OCI-LY1 (cell line): Measurements from ENCODE around the gene NFIB.

Source experiments
- H2AFZ ChIP-seq: fragments of 200-600 bp; sonication (generic), shearing (Covaris generic); 2 replicates; pipeline ENCODE4 v1.6.0; 2014; ENCODE audit warnings: antibody characterized with exemption, mild to moderate bottlenecking, low read length
- H3F3A ChIP-seq: fragments of 200-600 bp; sonication (generic), shearing (Covaris generic); 2 replicates; pipeline ENCODE4 v1.6.0; 2014; ENCODE audit warnings: mild to moderate bottlenecking, antibody characterized with exemption, low read length, moderate library complexity; ENCODE audit not compliant: insufficient read depth
- H3K27ac ChIP-seq: fragments of 200-600 bp; sonication (generic); 2 replicates; pipeline ENCODE4 v1.5.1; 2014; ENCODE audit warnings: low read length, mixed run types, mild to moderate bottlenecking, low read depth; ENCODE audit not compliant: poor library complexity, severe bottlenecking
- H3K27me3 ChIP-seq: fragments of 200-600 bp; sonication (generic); 2 replicates; pipeline ENCODE4 v1.6.0; 2014; ENCODE audit warnings: antibody characterized with exemption, mild to moderate bottlenecking, low read length, moderate library complexity; ENCODE audit not compliant: insufficient read depth
- H3K36me3 ChIP-seq: fragments of 200-600 bp; sonication (generic); 2 replicates; pipeline ENCODE4 v1.6.1; 2014; ENCODE audit warnings: mild to moderate bottlenecking, antibody characterized with exemption, low read length, moderate library complexity, mixed read lengths; ENCODE audit not compliant: insufficient read depth
- H3K4me1 ChIP-seq: fragments of 200-600 bp; sonication (generic); 2 replicates; pipeline ENCODE4 v1.5.1; 2014; ENCODE audit warnings: mild to moderate bottlenecking, low read length, moderate library complexity; ENCODE audit not compliant: insufficient read depth, severe bottlenecking
- H3K4me2 ChIP-seq: fragments of 200-600 bp; sonication (generic), shearing (Covaris generic); 2 replicates; pipeline ENCODE4 v1.6.1; 2014; ENCODE audit warnings: low read length
- H3K4me3 ChIP-seq: fragments of 200-600 bp; sonication (generic); 2 replicates; pipeline ENCODE4 v1.5.1; 2014; ENCODE audit warnings: low read length, low read depth, mild to moderate bottlenecking, mixed read lengths; ENCODE audit not compliant: poor library complexity, severe bottlenecking
- H3K79me2 ChIP-seq: fragments of 200-600 bp; shearing (Covaris generic); 2 replicates; pipeline ENCODE4 v1.6.1; 2016; ENCODE audit warnings: mixed run types, low read length, mixed read lengths; ENCODE audit not compliant: insufficient read depth
- H3K9ac ChIP-seq: fragments of 200-600 bp; sonication (generic), shearing (Covaris generic); 2 replicates; pipeline ENCODE4 v1.6.1; 2014; ENCODE audit warnings: mild to moderate bottlenecking, low read length, mixed read lengths
- H3K9me2 ChIP-seq: fragments of 200-600 bp; sonication (generic), shearing (Covaris generic); 2 replicates; pipeline ENCODE4 v1.6.1; 2014; ENCODE audit warnings: low read depth, mild to moderate bottlenecking, low read length, mixed read lengths
- H3K9me3 ChIP-seq: fragments of 200-600 bp; shearing (Covaris generic); 2 replicates; pipeline ENCODE4 v1.6.1; 2014; ENCODE audit warnings: low read length, mixed read lengths
- H4K20me1 ChIP-seq: fragments of 200-600 bp; sonication (generic), shearing (Covaris generic); 2 replicates; pipeline ENCODE4 v1.6.0; 2016; ENCODE audit warnings: mild to moderate bottlenecking, low read length; ENCODE audit not compliant: insufficient read depth
- CTCF ChIP-seq: fragments of 200-600 bp; sonication (generic), shearing (Covaris generic); IDR thresholded peaks from 2 replicates; pipeline ENCODE4 v1.5.1; 2017; ENCODE audit warnings: mild to moderate bottlenecking, antibody characterized with exemption, low read length, moderate library complexity, mixed read lengths
- EZH2 ChIP-seq: fragments of 200-600 bp; sonication (generic), shearing (Covaris generic); IDR thresholded peaks from 2 replicates; pipeline ENCODE4 v1.8.0; 2017; ENCODE audit warnings: borderline replicate concordance, mixed run types, mild to moderate bottlenecking, antibody characterized with exemption, low read length, moderate library complexity, mixed read lengths

NFIB gene

GRCh38 chr9:14293801-14294200 is 20.1 kb downstream of the NFIB start:
- Histone ChIP-seq H3K9me3 (no peaks in the 10 kb centered on the region), H3F3A (no peaks in the 10 kb centered on the region), H3K27me3 (no peaks in the 10 kb centered on the region), H3K27ac (no peak overlapping the region), H3K4me3 (no peak overlapping the region), H3K4me2 (no peak overlapping the region), H3K9ac (no peak overlapping the region), H4K20me1 (no peaks in the 10 kb centered on the region), H3K36me3 (no peaks in the 10 kb centered on the region), H3K79me2 (no peaks in the 10 kb centered on the region), H2AFZ (no peak overlapping the region), H3K4me1 (no peaks in the 10 kb centered on the region), H3K9me2 (no peaks in the 10 kb centered on the region)
- TF ChIP-seq CTCF, result no peak
- no peak for TF ChIP-seq EZH2

DNA sequence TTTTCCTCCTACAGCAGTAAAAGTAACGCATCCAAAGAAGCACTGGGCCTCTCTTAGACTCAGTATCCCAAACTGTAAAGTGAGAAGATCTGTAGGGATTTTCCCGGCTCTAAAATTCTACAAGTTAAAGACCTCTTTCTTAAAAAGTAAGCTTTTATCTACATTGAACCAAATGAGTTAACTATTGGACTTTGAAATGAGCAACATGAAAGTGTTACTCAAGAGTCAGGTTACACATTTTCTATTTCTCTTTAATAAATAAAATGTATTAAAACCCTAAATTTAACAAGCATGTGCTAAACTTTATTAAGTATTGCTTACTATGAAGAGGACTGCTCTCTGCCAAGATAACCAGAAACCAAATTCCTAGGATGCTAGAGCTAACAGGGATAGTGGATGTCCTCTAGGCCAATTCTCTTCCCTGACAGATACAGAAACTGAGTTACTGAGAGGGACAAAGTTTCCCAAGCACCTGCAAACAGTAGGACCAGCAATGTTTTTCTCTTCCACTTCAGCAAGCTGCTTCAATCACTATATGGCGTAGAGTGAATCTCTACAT is 21.7 kb downstream of the NFIB start:
- Histone ChIP-seq H3K9me3 (no peaks in the 10 kb centered on the region), H3K27ac (no peak overlapping the region), H2AFZ (no peak overlapping the region), H3K4me3 (no peak overlapping the region), H4K20me1 (no peaks in the 10 kb centered on the region), H3K9me2 (no peaks in the 10 kb centered on the region), H3K36me3 (no peaks in the 10 kb centered on the region), H3K9ac (no peak overlapping the region), H3K79me2 (no peaks in the 10 kb centered on the region), H3K4me1 (no peaks in the 10 kb centered on the region), H3K27me3 (no peaks in the 10 kb centered on the region), H3F3A (no peaks in the 10 kb centered on the region), H3K4me2 (no peak overlapping the region)
- TF ChIP-seq CTCF, result no peak
- TF ChIP-seq EZH2, result no peak

- TF ChIP-seq CTCF, result no peak
- TF ChIP-seq EZH2, result no peak
- no peaks in the 10 kb centered on the region for H3K36me3 ChIP-seq
- no peaks in the 10 kb centered on the region for H3K4me1 ChIP-seq
- H2AFZ ChIP-seq, result no peak overlapping the region
- H3K4me3 ChIP-seq, result no peak overlapping the region
- no peaks in the 10 kb centered on the region for H3F3A ChIP-seq
- no peak overlapping the region for H3K4me2 ChIP-seq
- H3K27me3 ChIP-seq, result no peaks in the 10 kb centered on the region
- no peaks in the 10 kb centered on the region for H3K79me2 ChIP-seq
- no peak overlapping the region for H3K9ac ChIP-seq
- no peak overlapping the region for H3K27ac ChIP-seq
- no peaks in the 10 kb centered on the region for H3K9me3 ChIP-seq
- no peaks in the 10 kb centered on the region for H3K9me2 ChIP-seq
- no peaks in the 10 kb centered on the region for H4K20me1 ChIP-seq
These were observed 24.0 kb downstream of the NFIB start for GRCh38 chr9:14289916-14290315.
